Neural progenitor cell (in vitro differentiated cells): ENCODE data around the gene TXNRD1.

Source experiments
- EZH2 ChIP-seq: fragments of 200-600 bp; sonication (generic); IDR thresholded peaks from 2 replicates; pipeline ENCODE4 v1.6.1; 2017; ENCODE audit warnings: antibody characterized with exemption, mild to moderate bottlenecking, moderate library complexity
- TF ChIP-seq, protein P1 (sequence below): fragments of 200-600 bp; sonication (generic); IDR thresholded peaks from 2 replicates; pipeline ENCODE4 v1.5.1; 2017; ENCODE audit warnings: antibody characterized with exemption, mild to moderate bottlenecking

GRCh38 chr12:104218935-104219334 lies 3.4 kb downstream of the TXNRD1 start:
- TF ChIP-seq, protein P1, sequence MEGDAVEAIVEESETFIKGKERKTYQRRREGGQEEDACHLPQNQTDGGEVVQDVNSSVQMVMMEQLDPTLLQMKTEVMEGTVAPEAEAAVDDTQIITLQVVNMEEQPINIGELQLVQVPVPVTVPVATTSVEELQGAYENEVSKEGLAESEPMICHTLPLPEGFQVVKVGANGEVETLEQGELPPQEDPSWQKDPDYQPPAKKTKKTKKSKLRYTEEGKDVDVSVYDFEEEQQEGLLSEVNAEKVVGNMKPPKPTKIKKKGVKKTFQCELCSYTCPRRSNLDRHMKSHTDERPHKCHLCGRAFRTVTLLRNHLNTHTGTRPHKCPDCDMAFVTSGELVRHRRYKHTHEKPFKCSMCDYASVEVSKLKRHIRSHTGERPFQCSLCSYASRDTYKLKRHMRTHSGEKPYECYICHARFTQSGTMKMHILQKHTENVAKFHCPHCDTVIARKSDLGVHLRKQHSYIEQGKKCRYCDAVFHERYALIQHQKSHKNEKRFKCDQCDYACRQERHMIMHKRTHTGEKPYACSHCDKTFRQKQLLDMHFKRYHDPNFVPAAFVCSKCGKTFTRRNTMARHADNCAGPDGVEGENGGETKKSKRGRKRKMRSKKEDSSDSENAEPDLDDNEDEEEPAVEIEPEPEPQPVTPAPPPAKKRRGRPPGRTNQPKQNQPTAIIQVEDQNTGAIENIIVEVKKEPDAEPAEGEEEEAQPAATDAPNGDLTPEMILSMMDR = no peak
- no peak for TF ChIP-seq EZH2
